ENCODE data around the gene WNT1.

The WNT1 gene

DNA sequence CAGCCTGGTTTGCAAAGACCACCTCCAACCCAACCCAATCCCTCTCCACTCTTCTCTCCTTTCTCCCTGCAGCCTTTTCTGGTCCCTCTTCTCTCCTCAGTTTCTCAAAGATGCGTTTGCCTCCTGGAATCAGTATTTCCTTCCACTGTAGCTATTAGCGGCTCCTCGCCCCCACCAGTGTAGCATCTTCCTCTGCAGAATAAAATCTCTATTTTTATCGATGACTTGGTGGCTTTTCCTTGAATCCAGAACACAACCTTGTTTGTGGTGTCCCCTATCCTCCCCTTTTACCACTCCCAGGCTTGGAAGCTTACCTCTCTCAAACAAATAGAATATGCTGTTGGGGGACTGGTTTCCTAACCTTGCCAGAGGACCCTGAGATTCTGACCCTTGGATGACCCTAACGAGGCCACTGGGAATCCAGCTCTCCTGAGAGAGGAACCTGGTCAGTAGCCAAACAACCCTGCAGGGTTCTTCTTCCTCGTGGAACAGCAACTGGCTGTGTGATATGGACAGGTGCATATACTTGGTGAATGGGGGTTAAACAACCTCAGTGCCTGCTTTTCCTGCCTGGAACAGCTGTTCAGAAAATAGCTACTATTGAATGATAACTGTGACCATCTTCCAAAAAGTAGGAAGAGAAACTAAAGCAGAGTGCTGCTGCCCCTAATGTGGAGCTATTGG is 4.4 kb downstream of the WNT1 start:
- no peak for DNase-seq

DNA sequence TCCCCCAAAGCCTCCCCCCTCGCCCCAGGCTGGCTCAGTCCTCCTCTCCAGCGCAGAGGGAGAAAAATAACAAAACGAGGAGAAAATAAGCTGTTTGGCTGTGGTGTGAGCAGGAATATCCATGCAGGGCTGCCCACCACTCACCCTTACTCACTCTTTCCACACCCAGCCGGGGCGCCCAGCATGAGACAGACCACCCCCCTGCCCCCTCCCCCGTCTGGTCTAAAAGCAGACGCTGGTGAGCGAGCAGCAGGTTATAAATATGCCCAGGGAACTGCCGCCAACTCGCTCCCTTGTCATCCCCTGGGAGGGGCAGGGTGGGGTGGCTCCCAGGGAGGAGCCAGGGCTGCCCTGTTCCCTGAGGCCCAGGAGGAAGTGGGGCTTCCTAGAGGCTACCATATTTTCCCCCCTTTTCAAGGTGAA is 7.4 kb downstream of the WNT1 start:
- DNase-seq = no peak

DNA sequence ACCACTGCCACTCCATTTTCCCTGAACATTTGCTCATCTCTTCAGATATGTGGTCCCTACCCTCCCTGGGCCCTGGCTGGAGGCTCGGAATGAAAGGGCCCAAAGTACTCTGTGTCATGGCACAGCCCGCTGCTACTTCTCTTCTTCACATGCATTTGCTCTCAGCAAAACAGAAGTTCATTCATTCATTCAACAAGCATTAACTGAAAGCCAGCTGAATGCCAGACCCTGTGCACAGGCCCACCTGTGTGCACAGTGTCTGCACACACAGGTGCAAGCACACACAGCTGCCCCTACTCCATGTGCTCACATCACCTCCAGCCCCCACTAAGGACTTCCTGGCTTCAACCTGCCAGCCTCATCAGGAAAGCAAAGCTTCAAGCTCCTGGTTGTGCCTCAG is 7.8 kb downstream of the WNT1 start:
- DNase-seq = no peak

DNA sequence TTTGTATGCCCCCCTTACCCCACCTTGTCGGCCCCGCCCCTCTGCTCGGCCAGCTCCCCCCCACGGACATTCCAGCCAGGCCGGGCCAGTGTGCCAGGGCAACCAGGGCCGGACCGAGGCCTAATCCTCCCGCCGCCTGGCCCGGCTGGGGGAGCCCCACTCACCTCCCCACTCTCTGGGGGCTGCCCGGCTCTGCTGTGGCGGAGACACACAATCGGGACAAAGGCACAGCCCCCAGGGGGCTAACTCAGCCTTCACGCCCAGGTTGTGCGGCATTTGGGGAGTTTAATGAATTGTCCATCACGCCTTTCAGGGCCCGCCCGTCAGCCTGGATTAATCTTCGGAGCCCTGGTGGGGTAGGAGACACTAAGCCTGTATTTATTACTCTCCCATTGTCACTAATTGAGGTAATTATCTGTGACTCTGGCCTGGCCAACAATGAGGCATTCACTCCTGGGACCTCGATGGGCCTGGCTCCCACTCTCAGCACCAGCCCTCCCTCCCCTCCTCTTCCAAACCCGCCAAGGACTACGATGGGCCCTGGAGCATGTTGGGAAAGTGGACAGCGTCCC is 8.7 kb downstream of the WNT1 start:
- no peak for DNase-seq

DNA sequence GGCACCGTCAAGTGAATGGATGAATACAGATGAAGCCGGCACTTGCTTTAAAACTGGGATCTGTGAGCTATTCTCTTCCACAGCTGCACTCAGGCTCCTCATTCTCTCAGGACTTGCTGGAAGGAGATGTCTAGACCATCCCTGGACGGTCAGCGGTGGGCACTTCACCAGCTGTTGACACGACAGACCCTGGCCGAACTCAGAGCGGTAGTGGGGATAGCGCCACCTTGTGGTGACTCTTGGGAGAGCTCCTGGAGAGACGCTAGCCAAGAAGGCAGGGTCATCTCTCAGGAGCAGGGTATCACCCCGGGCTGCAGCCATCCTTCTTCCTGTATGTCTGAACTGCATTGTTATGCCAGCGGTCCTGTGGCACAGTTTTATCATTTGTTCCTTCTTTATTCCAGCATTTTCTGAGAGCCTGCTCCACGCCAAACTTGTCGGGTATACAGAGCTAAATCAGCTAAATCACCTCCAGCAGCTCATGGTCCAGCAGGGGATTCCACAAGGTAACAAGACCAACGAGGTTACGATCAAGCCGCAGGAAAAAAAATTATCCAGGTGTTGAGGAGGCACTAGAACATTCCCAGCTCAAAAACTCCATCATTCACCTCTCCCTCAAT is 10.0 kb downstream of the WNT1 start:
- DNase-seq = peak; percentile 71

DNA sequence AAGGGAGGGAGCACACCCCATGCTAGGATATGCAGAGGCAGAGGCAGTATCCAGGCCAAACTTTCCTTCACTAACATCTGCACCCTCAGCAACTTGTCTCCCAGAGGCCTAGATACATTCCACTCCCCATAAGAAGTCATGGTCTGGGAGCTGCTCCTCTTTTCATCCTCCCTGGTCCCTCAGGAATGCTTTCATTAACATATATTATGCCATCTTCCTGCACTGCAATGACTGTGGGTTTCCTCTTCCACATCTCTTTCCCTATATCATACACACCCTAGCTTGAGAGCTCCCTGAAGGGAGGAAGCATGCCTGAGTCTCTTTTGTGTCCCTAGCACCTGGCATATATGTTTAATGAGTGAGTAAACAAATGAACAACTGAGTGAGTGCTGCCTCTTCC is 12.4 kb downstream of the WNT1 start:
- DNase-seq = no peak

DNA sequence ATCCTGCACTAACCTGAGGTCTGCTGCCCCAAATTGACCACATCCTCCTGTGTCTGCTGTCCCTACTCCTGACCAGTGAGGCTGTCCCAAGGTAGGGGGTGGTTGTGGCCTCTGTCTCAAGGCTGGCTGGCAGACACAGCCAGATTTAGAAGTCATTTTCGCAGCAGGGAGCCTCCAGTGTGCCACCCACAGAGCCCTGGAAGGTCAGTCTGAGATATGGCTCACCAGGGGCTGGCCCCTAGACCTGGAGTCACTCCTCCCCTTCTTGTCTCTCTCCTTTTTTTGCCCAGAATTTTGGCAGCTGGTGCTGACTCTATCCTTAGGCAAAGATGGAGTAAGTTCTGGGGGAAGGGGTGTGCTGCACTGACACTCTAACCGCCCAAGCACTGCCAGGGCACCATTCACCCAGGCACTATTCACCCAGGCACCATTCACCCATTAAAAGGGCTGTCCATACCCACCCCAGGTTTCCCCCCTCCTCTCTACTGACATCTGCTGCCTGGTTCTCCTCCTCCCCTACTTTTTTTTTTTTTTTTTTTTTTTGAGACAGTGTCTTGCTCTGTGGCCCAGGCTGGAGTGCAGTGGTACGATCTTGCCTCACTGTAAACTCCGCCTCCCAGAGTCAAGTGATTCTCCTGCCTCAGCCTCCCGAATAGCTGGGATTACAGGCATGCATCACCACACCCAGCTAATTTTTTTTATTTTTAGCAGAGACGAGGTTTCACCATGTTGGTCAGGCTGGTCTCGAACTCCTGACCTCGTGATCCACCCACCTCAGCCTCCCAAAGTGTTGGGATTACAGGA is 13.3 kb downstream of the WNT1 start:
- DNase-seq = no peak

DNA sequence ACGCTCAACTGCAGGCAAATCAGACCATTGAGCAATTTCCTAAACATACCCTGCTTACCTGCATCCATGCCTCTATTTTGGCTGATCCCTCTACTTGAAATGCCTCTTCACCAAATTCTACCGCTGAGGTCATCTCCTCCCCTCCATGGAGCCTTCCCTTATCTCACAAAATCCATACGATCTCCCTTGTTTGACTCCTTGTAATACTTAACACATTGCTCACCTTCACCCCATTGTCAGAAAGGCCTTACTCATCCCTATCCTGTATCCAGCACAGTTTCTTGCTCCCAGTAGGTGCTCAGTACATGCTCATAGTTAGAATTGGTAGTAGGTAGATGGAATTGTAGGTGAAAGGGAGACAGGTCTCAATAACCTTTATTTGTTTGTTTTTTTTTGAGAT is 15.7 kb downstream of the WNT1 start:
- DNase-seq = no peak

DNA sequence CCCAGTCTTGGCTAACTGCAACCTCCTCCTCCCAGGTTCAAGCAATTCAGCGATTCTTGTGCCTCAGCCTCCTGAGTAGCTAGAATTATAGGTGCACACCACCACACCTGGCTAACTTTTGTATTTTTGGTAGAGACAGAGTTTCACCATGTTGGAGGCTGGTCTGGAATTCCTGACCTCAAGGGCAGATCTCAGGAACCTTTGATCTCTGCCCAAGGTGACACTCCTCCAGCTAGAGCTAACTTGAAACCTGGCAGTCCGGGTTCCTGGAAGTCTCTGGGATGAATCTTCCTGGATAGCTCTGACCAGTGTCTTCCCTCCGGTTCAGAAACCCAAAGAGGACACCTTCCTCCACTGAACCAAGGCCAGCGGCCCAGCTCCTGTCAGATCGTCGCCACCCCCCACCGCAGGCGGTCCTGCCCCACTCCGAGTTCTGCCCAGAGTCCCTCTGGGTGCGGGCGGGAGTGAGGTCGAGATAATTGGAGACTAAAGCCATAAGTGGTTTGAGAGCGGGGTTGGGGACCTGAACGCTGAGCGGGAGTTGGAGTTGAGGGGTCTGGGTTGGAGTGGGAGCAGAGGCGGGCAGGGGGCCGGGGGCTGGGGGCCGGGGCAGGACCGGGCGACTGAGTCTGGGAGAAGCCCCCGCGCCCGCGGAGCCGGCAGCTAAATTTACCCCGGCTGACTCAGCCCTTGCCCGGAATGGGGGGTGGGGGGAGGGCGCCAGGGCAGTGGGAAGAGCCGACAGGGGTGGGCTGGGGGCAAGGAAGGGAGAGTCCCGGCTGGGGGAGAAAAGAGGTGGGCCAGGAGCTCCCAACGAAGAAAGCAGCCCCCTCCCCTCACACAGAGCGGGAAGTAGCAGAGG is 16.3 kb downstream of the WNT1 start:
- no peak for DNase-seq

DNA sequence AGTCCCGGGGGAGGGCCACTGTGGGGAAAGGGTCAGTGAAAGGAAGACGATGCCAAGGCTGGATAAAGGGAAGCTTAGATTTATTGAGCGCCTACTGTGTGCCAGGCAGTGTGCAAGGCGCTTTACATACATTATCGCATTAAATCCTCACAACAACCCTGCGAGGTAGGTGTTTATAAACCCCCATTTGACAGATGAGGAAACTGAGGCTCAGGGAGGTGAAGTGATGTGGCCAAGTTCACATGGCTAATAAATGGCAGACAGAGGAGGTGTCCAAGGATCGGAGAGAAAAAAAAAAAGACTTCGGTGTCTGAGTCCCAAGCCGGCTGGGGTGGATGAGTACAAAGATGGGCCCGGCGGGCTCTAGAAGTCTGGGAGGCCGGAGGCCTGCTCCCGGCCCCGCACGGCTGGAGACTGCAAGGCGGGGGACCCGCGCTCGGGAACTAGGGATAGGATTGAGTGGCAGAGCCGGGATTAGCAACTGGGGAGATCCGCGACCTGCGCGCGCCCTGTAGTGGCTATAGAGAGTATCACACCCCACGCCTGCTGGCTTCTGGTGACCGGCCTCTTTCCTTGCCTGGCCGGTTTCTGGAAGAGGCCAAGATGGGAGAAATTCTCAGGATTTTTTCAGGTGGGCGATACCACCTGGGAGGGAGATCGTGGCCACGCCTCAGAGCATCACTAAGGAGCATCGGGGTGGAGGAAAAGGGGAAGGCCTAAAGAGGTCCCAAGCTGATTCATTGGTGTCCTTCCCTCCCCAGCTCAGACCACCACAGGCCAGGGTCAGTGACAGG is 17.2 kb downstream of the WNT1 start:
- DNase-seq = peak; percentile 54

DNA sequence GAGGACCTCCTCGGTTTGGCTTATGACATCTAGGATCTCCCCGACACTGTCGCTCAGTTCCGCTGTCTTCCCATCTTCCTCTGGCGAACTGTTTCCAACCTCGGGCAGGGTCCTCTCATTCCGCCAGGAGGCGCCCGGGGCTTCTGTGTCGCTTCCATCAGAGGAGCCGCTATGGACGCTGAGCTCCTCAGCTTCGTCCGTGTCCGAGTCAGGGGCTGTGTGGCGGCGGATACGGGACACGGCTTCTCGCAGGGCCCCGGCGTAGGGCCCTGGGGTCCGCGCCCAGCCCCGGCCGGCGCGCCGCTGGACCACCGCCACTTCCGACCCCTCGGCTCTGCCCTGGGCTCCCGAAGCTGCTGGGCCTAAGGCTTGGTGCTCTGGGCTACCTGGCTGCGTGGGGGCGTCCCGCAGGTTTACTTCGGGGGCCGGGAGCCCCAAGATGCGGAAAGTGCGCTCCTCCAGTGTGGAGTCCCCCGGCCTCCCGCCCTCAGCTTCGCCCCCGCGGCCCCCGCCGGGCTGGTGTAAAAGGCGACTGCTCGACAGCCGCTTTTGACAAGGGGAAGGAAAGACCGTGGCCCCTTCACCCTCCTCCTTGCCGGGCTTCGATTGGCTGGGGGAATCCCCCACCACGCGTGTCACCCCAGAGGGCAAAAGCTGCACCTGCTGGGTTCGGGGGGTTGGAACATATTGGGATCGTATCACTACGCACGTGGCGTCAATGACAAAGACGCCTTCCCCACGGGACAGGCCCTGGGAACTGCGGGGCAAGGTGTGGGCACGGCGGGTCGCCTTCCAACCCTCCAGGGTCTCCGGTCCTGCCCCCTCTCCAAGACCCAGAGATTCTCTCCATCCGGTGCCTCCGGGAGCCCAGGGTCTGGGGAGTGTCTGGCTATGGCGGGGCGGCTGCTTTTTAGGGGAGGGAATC is 18.9 kb downstream of the WNT1 start:
- DNase-seq = peak; percentile 72

DNA sequence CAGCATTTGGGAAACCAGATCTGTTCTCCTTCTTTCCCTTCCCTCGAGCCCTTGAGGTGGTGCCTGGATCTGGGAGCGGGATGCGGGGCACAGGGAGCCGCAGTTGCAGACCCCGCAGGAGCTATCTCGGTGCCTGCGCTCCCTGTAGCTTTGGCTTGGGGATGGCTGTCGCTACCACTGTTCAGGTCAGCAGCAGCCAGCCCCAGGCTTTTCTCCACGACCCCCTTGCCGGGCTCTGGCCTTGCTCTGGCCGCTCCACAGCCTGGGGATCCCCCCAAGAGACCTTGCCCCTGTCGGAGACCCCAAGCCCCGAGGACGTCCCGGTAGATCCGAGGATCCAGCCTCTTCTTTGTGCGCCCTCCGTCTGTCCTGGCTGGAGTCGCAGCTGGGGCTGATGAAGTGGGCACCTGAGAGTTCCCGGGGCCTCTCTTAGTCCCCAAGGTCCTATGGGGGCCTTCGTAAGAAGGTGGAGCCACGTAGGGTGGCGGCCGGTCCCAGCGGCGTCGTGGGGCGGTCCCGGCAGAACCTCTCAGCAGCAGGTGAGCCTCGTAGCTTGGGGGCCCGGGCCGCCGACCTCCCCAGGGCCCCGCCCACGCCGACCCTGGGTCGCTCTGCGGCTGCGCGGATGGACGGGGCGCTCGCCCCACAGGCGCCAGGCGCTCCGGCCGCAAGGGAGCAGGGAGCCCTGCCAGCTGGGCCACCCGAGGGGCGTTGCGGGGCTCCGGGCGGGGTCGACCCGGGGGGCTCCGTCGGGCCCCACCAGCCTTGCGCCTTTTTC is 19.8 kb downstream of the WNT1 start:
- DNase-seq = peak; percentile 39

DNA sequence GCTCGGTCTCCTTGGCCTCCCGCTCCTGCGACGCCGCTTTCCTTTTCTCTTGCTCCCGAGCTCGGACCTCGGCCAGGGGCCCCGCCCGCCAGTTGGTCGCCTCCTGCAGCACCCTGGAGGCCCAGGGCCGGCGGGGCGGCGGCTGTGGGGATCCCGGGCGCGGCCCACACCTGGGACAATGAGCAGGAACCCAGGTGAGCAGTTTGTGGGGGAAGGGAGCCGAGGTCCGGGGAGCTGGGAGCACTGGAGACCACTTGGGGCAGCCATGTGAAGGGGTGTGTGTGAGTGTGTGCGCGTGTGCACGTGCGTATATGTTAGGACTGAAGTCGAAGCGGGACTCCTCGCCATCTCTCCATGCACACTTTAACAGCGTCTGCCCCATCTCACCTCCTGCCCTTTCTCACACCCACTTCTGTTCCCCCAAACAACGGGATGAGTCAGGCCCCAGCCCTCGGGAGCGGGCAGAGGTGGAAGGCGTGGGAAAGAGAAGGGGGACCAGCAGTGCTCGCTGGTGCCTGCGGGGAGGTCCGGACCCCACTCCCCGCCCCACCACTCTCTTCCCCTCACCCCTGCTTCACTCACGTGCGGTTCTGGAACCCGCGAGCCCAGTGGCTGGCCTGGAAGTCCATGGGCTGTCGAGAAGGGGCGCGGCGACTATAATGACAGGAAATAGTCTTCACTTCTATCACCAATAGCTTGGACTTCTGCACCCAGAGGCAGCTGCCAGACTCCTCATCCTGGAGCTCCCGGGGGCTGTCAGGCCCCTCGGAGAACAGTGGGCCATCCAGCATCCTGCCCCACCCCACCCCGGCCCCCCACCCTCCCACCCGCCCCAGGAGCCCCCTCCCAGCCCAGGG is 20.6 kb downstream of the WNT1 start:
- peak; percentile 17 for DNase-seq

DNA sequence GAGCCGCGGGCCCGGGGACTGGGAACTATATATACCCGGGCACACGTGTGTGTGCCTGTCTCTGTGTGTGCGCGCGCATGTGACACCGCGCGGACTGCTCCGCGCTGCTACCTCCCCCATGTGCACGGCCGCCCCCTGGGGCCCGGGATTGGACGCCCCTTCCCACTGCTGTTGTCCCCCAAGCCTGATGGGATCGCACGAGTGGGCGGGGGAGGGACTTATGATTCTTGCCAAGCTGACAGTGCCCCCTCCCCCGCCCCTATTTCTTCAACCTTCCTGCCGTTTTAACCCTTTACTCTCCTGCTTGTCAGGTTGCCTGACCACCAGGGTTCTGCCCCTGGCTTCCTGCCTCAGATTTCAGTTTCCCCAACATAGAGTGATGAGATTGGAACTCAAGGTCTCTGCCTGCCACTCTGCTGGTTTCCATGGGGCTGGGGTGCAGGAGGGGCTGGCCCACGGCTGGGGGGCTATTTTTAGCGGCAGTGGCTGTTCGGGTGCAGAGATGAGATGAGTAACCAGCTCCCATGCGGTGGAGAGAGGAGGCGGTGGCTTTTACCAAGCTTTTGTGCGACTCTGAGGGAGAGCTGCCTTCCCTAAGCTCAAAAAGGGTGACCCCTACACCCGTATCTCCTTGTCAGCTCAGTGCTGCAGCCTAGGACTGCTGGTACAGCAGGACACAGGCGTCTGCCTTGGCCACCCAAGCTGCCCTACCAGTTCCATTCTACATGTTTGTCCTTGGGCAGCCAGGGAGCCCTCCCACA is 21.4 kb downstream of the WNT1 start, which contains the start of gene DDN:
Gene DDN, minus strand, starts transcription at position 5 of the 761 bp plus-strand sequence. CDS start 88 bp downstream, outside the sequence.
- peak; percentile 61 for DNase-seq

DNA sequence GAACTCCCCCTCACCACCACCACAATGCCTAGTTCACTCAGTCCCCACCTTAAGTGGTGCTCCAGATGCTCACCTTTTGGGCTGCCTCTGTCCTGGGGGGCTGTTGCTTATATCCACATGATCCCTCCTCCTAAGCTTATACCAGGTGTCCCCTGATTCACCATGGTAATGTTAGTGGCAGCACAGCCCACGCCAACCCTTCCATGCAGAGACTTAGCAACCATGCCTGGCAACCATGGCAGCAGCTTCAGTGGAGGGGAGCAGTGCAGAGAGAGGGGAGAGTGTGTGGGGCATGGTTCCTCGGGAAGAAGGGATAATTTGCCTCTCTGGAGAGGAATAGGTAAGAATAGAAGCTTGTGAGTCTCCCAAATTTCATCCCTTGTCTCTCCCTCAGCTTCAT is 22.2 kb downstream of the WNT1 start:
- DNase-seq = no peak

DNA sequence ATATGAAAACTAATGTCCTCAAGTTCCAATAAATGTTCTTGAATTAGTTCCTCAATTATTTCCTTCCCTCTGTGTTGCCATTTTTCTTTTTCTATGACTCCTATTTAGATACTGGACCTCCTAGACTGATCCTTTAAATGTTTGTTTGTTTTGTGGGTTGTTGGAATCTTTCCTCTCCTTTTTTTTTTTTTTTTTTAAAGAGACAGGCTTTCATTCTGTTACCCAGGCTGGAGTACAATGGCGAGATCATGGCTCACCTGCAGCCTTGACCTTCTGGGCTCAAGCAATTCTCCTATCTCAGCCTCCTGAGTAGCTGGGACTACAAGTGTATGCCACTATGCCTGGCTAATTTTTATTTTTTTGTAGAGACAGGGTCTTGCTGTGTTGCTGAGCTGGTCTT is 30.8 kb downstream of the WNT1 start:
- DNase-seq = no peak

DNA sequence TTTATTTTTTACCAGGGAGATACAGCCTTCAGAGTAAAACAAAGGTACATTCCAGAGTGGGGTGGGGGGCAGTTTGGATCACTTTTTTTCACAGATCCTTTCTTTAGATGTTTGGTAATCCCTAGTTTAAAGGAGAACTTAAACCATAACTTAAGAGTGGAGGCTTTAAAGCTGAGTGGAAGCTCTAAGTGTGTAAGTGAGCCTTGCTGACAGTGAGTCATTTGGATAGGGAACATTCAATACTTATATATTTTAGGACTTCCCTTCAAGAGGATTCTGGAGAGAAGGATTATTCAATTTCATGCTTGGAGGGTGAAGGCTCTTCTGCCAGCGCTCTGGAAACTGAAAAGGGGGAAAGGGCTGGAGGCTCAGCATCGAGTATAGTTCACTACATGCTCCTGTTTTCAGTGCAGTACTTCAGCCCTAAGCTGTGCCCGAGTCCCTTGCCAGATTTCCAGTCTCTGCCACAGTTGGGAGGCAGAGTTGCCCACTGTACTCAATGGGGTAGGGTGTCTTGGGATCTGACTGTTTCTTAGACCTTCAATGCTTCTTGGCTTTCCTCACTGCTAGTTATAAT is 32.1 kb downstream of the WNT1 start:
- no peak for DNase-seq

DNA sequence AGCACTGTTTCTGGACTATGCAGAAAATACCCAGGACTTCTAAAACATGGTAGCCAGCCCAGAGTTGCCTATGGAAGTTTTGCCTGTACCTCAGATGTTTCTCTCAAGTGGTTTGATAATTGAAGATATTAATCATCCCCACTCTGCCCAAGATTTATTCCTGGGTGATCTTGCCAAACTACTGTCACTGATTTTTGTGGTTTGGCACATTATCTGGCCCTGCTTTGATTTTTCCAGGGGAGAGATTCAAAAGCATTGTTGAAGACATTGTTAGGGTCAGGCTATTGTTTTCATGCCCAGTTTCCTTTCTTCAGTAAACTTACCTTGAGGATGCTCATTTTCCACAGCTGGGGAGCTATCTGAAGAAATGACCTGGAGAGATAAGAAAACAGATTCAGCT is 34.6 kb downstream of the WNT1 start:
- no peak for DNase-seq

All from stimulated activated CD4-positive, alpha-beta T cell treated with anti-CD3 and anti-CD28 coated beads, Interleukin-4, amount 100 ng/mL, for 1 hour (primary cell).